Esophagus mucosa (tissue), 1 donor: Measurements from ENCODE around the gene RAD51B. TPM values are rescaled to one million over a fixed set of nuclear protein-coding genes. Genes with fewer than 3 reads are reported as not detected.

Source experiments
- ATAC-seq: fragments of 200-7000 bp; cut with Tn5 transposase; one replicate; pipeline ENCODE4 v1.9.1; 2020
- total RNA-seq: library from RNA; stranded (reverse); gene quantifications from one replicate; pipeline ENCODE4 v1.2.4, GENCODE V29; 2023
- donor health status: DM: yes; HTN: yes; CAD: no.

The RAD51B gene
- total RNA-seq, 1 donor from 2014 or later: 12.2 TPM

GRCh38 chr14:68589447-68590200 is 770.0 kb downstream of the RAD51B start:
- ATAC-seq: no peak

GRCh38 chr14:68590201-68590522 is 770.6 kb downstream of the RAD51B start:
- no peak for ATAC-seq

GRCh38 chr14:68591786-68592185 is 772.2 kb downstream of the RAD51B start:
- no peak for ATAC-seq

- ATAC-seq: no peak
Observed at GRCh38 chr14:68592948-68593556, 773.5 kb downstream of the RAD51B start.

- ATAC-seq: no peak
Observed at GRCh38 chr14:68593806-68594536, 774.4 kb downstream of the RAD51B start.

- ATAC-seq: no peak
Observed at GRCh38 chr14:68594737-68595380, 775.3 kb downstream of the RAD51B start.

- no peak for ATAC-seq
Observed at GRCh38 chr14:68596211-68596610, 776.6 kb downstream of the RAD51B start.

- no peak for ATAC-seq
Observed at GRCh38 chr14:68596701-68597100, 777.1 kb downstream of the RAD51B start.

- no peak for ATAC-seq
Observed at GRCh38 chr14:68598089-68598488, 778.5 kb downstream of the RAD51B start.

GRCh38 chr14:68598621-68599447 is 779.3 kb downstream of the RAD51B start:
- ATAC-seq: peak; percentile 66

- ATAC-seq: no peak
Observed at GRCh38 chr14:68599896-68600610, 780.5 kb downstream of the RAD51B start.

GRCh38 chr14:68602507-68602906 is 782.9 kb downstream of the RAD51B start:
- ATAC-seq: no peak

GRCh38 chr14:68603533-68604360 is 784.2 kb downstream of the RAD51B start:
- no peak for ATAC-seq

- no peak for ATAC-seq
Observed at GRCh38 chr14:68604361-68604730, 784.8 kb downstream of the RAD51B start.

GRCh38 chr14:68604822-68605221 is 785.2 kb downstream of the RAD51B start:
- no peak for ATAC-seq

GRCh38 chr14:68606176-68606575 is 786.6 kb downstream of the RAD51B start:
- ATAC-seq: no peak

- ATAC-seq: no peak
Observed at GRCh38 chr14:68606644-68607043, 787.1 kb downstream of the RAD51B start.

- no peak for ATAC-seq
Observed at GRCh38 chr14:68607081-68607866, 787.7 kb downstream of the RAD51B start.

GRCh38 chr14:68607867-68608573 is 788.4 kb downstream of the RAD51B start:
- ATAC-seq: peak; percentile 8
